ENCODE measurements around the gene DDAH2. TPM values are rescaled to one million over a fixed set of nuclear protein-coding genes. Genes with fewer than 3 reads are reported as not detected.
"Not testable (repeated sequence)": the region's sequence is repeated elsewhere in the genome, so short reads cannot be mapped to it uniquely, and the experiment has no call there.

DDAH2 gene
- polyA plus RNA-seq, 3 donors: 152 to 237 (median 188) TPM

- no peak for DNase-seq (ENCODE audit: extremely low read depth in 1 of 11, low read depth in 9 of 11, low spot score in 4 of 11)
Measured at GRCh38 chr6:31725502-31726350, 3.4 kb downstream of the DDAH2 start.

- DNase-seq (ENCODE audit: extremely low read depth in 1 of 11, low read depth in 9 of 11, low spot score in 4 of 11): no peak
Measured at GRCh38 chr6:31723980-31724691, 5.0 kb downstream of the DDAH2 start.

GRCh38 chr6:31723245-31723979, 5.7 kb downstream of the DDAH2 start, which contains the start of gene MPIG6B:
Gene MPIG6B, plus strand, starts transcription at chr6:31723373. Its CDS starts 11 bp downstream, at chr6:31723384.
- DNase-seq (ENCODE audit: extremely low read depth in 1 of 11, low read depth in 9 of 11, low spot score in 4 of 11): no peak

- no peak for DNase-seq (ENCODE audit: extremely low read depth in 1 of 11, low read depth in 9 of 11, low spot score in 4 of 11)
Measured at GRCh38 chr6:31722173-31722572, 6.9 kb downstream of the DDAH2 start.

- no peak for DNase-seq (ENCODE audit: extremely low read depth in 1 of 11, low read depth in 9 of 11, low spot score in 4 of 11)
Measured at GRCh38 chr6:31721351-31722020, 7.6 kb downstream of the DDAH2 start, which contains the start of gene LY6G6C. Gene LY6G6C, minus strand, starts transcription at chr6:31721746. Its CDS starts 67 bp downstream, at chr6:31721679.

GRCh38 chr6:31720196-31720770, 8.8 kb downstream of the DDAH2 start:
- DNase-seq (ENCODE audit: extremely low read depth in 1 of 11, low read depth in 9 of 11, low spot score in 4 of 11): no peak

GRCh38 chr6:31719001-31719400, 10.1 kb downstream of the DDAH2 start:
- DNase-seq (ENCODE audit: extremely low read depth in 1 of 11, low read depth in 9 of 11, low spot score in 4 of 11): no peak

- DNase-seq (ENCODE audit: extremely low read depth in 1 of 11, low read depth in 9 of 11, low spot score in 4 of 11): no peak
Measured at GRCh38 chr6:31718265-31718664, 10.8 kb downstream of the DDAH2 start.

GRCh38 chr6:31717499-31718222, 11.4 kb downstream of the DDAH2 start:
- DNase-seq (ENCODE audit: extremely low read depth in 1 of 11, low read depth in 9 of 11, low spot score in 4 of 11): no peak

GRCh38 chr6:31715022-31715958, 13.8 kb downstream of the DDAH2 start, which contains the start of gene LY6G6D:
Gene LY6G6D, plus strand, starts transcription at chr6:31715348. Its CDS starts 8 bp downstream, at chr6:31715356.
- DNase-seq (ENCODE audit: extremely low read depth in 1 of 11, low read depth in 9 of 11, low spot score in 4 of 11): no peak

- no peak for DNase-seq (ENCODE audit: extremely low read depth in 1 of 11, low read depth in 9 of 11, low spot score in 4 of 11)
Measured at GRCh38 chr6:31713991-31714684, 15.0 kb downstream of the DDAH2 start.

GRCh38 chr6:31713465-31713864, 15.6 kb downstream of the DDAH2 start:
- DNase-seq (ENCODE audit: extremely low read depth in 1 of 11, low read depth in 9 of 11, low spot score in 4 of 11): no peak

- DNase-seq (ENCODE audit: extremely low read depth in 1 of 11, low read depth in 9 of 11, low spot score in 4 of 11): no peak
Measured at GRCh38 chr6:31712296-31712695, 16.8 kb downstream of the DDAH2 start.

- no peak for DNase-seq (ENCODE audit: extremely low read depth in 1 of 11, low read depth in 9 of 11, low spot score in 4 of 11)
Measured at GRCh38 chr6:31711233-31711632, 17.9 kb downstream of the DDAH2 start.

- DNase-seq (ENCODE audit: extremely low read depth in 1 of 11, low read depth in 9 of 11, low spot score in 4 of 11): no peak
Measured at GRCh38 chr6:31710523-31711219, 18.4 kb downstream of the DDAH2 start.

- DNase-seq (ENCODE audit: extremely low read depth in 1 of 11, low read depth in 9 of 11, low spot score in 4 of 11): not testable (repeated sequence)
Measured at GRCh38 chr6:31709157-31709556, 19.9 kb downstream of the DDAH2 start.
